ENCODE measurements around the gene RSPH6A. TPM values are rescaled to one million over a fixed set of nuclear protein-coding genes. Genes with fewer than 3 reads are reported as not detected.

RSPH6A gene
- total and polyA plus RNA-seq, 2 of the 4 experiments (the other 2 are of a cell fraction): under 0.01 to 0.09 TPM

DNA sequence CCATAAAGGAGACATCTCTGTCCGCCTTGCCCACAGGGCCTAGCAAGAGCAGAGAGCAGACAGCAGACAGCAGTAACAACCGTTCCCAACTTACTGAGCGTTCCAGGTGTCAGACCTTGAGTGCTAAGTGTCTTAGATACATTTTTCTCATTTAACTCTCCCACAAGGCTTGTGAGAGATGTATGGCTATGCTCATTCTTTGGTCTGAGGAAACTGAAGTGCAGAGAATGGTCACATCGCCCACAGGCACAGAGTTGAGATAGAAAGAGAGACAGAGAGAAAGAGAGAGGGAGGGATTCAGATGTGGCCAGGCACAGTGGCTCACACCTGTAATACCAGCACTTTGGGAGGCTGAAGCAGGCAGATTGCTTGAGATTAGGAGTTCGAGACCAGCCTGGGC lies 67.6 kb downstream of the RSPH6A start:
- in situ Hi-C loops (cut with MboI; ENCODE audit: low sequenced_read_pairs): no loop called here

More for the DNA sequence above, 67.6 kb downstream of the RSPH6A start:
- Histone ChIP-seq H2BK20ac (ENCODE audit: low read depth, low read length) (no peak overlapping the region), H3K4me2 (ENCODE audit: low read depth, low read length) (no peak overlapping the region), H3K18ac (ENCODE audit: low read depth, low read length) (no peak overlapping the region), H4K91ac (ENCODE audit: insufficient read depth, low read depth, low read length) (no peak overlapping the region), H2BK15ac (ENCODE audit: low read depth, low read length) (no peak overlapping the region), H3K4me1 (ENCODE audit: control insufficient read depth, insufficient read depth, low read length) (no peaks in the 10 kb centered on the region), H3K56ac (ENCODE audit: extremely low read depth, insufficient read depth, low read length) (no peak overlapping the region), H3K27me3 (ENCODE audit: control insufficient read depth, insufficient read depth, low read length) (peaks cover 22% of the 10 kb centered on the region), H3K4me3 (ENCODE audit: insufficient read depth, low read depth, low read length) (no peak overlapping the region), H2BK5ac (ENCODE audit: low read depth, low read length, poor library complexity, severe bottlenecking) (no peak overlapping the region), H3K36me3 (ENCODE audit: control insufficient read depth, insufficient read depth, low read length) (no peaks in the 10 kb centered on the region), H2AFZ (replicated peaks; ENCODE audit: low read length, poor library complexity) (no peak overlapping the region), H2AK9ac (replicated peaks; ENCODE audit: low read depth, low read length, poor library complexity) (no peak overlapping the region), H3K9ac (ENCODE audit: low read depth, low read length) (no peak overlapping the region), H3K9me1 (ENCODE audit: insufficient read depth, low read length) (no peaks in the 10 kb centered on the region), H4K8ac (ENCODE audit: low read depth in 2 of 2, low read length in 2 of 2) (no peak overlapping the region), H2BK120ac (ENCODE audit: low read depth, low read length) (no peak overlapping the region), H3K79me1 (ENCODE audit: low read depth in 1 of 2, low read length in 2 of 2) (no peaks in the 10 kb centered on the region), H4K20me1 (ENCODE audit: insufficient read depth, low read length) (no peaks in the 10 kb centered on the region), H3K23ac (ENCODE audit: low read depth, low read length) (no peak overlapping the region), H3K14ac (replicated peaks; ENCODE audit: low read depth, low read length) (no peak overlapping the region), H4K5ac (ENCODE audit: low read depth, low read length) (no peak overlapping the region), H3K27ac (ENCODE audit: insufficient read depth, low read length) (no peak overlapping the region), H3K9me3 (ENCODE audit: control insufficient read depth, insufficient read depth, low read length) (no peaks in the 10 kb centered on the region), H2AK5ac (ENCODE audit: low read depth, low read length) (no peak overlapping the region), H3K4ac (ENCODE audit: low read depth, low read length) (no peak overlapping the region)
- POLR2A ChIA-PET (ENCODE audit: unreplicated experiment): no interaction called here
- ATAC-seq (ENCODE audit: low read depth): no peak
- BruUV-seq (replicated peaks): no TSS peak
- dilution Hi-C loops (cut with HindIII; ENCODE audit: low sequenced_read_pairs, unreplicated experiment): no loop called here
- intact Hi-C loops (cut with micrococcal nuclease): no loop called here
- CTCF ChIA-PET: no interaction called here
- TF ChIP-seq, protein P1, sequence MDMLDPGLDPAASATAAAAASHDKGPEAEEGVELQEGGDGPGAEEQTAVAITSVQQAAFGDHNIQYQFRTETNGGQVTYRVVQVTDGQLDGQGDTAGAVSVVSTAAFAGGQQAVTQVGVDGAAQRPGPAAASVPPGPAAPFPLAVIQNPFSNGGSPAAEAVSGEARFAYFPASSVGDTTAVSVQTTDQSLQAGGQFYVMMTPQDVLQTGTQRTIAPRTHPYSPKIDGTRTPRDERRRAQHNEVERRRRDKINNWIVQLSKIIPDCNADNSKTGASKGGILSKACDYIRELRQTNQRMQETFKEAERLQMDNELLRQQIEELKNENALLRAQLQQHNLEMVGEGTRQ (IDR thresholded peaks at IDR 0.05; ENCODE audit: low read depth, low read length): no peak
- TF ChIP-seq RFX5 (IDR thresholded peaks at IDR 0.05; ENCODE audit: low read depth, low read length) (no peak), BHLHE40 (IDR thresholded peaks at IDR 0.05; ENCODE audit: low read depth, low read length) (no peak), CEBPB (IDR thresholded peaks at IDR 0.05; ENCODE audit: low read depth, low read length) (no peak), MXI1 (IDR thresholded peaks at IDR 0.05; ENCODE audit: borderline replicate concordance, low read depth, low read length) (no peak), CHD1 (IDR thresholded peaks at IDR 0.05; ENCODE audit: low read depth, low read length) (no peak), MAFK (IDR thresholded peaks at IDR 0.05; ENCODE audit: low read depth, low read length) (no peak), SMC3 (IDR thresholded peaks at IDR 0.05; ENCODE audit: low read depth, low read length) (no peak), POLR2A (IDR thresholded peaks at IDR 0.05; ENCODE audit: low read depth, low read length) (no peak), MAZ (IDR thresholded peaks at IDR 0.05; ENCODE audit: borderline replicate concordance, low read depth, low read length) (no peak), RCOR1 (IDR thresholded peaks at IDR 0.05; ENCODE audit: insufficient replicate concordance, low read length) (no peak), RAD21 (IDR thresholded peaks at IDR 0.05; ENCODE audit: low read length) (no peak), FOS (IDR thresholded peaks at IDR 0.05; ENCODE audit: low read depth, low read length) (no peak), NFE2L2 (IDR thresholded peaks at IDR 0.05; ENCODE audit: low read depth, low read length) (no peak)
- TF ChIP-seq, protein P2, sequence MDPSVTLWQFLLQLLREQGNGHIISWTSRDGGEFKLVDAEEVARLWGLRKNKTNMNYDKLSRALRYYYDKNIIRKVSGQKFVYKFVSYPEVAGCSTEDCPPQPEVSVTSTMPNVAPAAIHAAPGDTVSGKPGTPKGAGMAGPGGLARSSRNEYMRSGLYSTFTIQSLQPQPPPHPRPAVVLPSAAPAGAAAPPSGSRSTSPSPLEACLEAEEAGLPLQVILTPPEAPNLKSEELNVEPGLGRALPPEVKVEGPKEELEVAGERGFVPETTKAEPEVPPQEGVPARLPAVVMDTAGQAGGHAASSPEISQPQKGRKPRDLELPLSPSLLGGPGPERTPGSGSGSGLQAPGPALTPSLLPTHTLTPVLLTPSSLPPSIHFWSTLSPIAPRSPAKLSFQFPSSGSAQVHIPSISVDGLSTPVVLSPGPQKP (IDR thresholded peaks at IDR 0.05; ENCODE audit: borderline replicate concordance, low read depth, low read length): no peak
- TF ChIP-seq, protein P3, sequence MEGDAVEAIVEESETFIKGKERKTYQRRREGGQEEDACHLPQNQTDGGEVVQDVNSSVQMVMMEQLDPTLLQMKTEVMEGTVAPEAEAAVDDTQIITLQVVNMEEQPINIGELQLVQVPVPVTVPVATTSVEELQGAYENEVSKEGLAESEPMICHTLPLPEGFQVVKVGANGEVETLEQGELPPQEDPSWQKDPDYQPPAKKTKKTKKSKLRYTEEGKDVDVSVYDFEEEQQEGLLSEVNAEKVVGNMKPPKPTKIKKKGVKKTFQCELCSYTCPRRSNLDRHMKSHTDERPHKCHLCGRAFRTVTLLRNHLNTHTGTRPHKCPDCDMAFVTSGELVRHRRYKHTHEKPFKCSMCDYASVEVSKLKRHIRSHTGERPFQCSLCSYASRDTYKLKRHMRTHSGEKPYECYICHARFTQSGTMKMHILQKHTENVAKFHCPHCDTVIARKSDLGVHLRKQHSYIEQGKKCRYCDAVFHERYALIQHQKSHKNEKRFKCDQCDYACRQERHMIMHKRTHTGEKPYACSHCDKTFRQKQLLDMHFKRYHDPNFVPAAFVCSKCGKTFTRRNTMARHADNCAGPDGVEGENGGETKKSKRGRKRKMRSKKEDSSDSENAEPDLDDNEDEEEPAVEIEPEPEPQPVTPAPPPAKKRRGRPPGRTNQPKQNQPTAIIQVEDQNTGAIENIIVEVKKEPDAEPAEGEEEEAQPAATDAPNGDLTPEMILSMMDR (conservative IDR thresholded peaks at IDR 0.05; ENCODE audit: low read depth, low read length): no peak
- WGBS, 2 experiments (ENCODE audit: extremely low coverage in 2 of 2, insufficient read length in 1 of 2): no CpG with 5 or more reads among the region's 5 CpGs
- no peak for DNase-seq

Data from IMR-90 (cell line).